ENCODE measurements around the gene KRTAP4-5. TPM values are rescaled to one million over a fixed set of nuclear protein-coding genes. Genes with fewer than 3 reads are reported as not detected.
"Not testable (repeated sequence)": the region's sequence is repeated elsewhere in the genome, so short reads cannot be mapped to it uniquely, and the experiment has no call there.

The KRTAP4-5 gene
- total and polyA plus RNA-seq, 9 donors = not detected

GRCh38 chr17:41127371-41127770, 22.3 kb downstream of the KRTAP4-5 start:
- intact Hi-C loops (cut with DNase I) = no loop called here
- WGBS, 3 donors = 21 to 54% (median 31%) methylated on average over 1 of the region's 1 CpG
- H3K9me3 ChIP-seq = no peaks in the 10 kb centered on the region
- no peak overlapping the region for H3K4me3 ChIP-seq
- H3K27me3 ChIP-seq = no peaks in the 10 kb centered on the region
- no peaks in the 10 kb centered on the region for H3K4me1 ChIP-seq (ENCODE audit: insufficient read depth)
- DNase-seq = no peak
- H3K36me3 ChIP-seq = no peaks in the 10 kb centered on the region
- TF ChIP-seq POLR2A (IDR thresholded peaks at IDR 0.05) (no peak), EP300 (IDR thresholded peaks at IDR 0.05) (no peak), CTCF (IDR thresholded peaks at IDR 0.05) (no peak)
- no peak overlapping the region for H3K27ac ChIP-seq

GRCh38 chr17:41126412-41126811, 23.2 kb downstream of the KRTAP4-5 start:
- no peaks in the 10 kb centered on the region for H3K27me3 ChIP-seq
- TF ChIP-seq EP300 (IDR thresholded peaks at IDR 0.05) (no peak), POLR2A (IDR thresholded peaks at IDR 0.05) (no peak), CTCF (IDR thresholded peaks at IDR 0.05) (no peak)
- H3K4me3 ChIP-seq = no peak overlapping the region
- intact Hi-C loops (cut with DNase I) = no loop called here
- no peaks in the 10 kb centered on the region for H3K4me1 ChIP-seq (ENCODE audit: insufficient read depth)
- DNase-seq = no peak
- H3K9me3 ChIP-seq = no peaks in the 10 kb centered on the region
- H3K36me3 ChIP-seq = no peaks in the 10 kb centered on the region
- WGBS, 3 donors = 89 to 91% (median 90%) methylated on average over 3 of the region's 3 CpGs
- H3K27ac ChIP-seq = no peak overlapping the region

GRCh38 chr17:41125064-41125463, 24.6 kb downstream of the KRTAP4-5 start:
- H3K36me3 ChIP-seq = no peaks in the 10 kb centered on the region
- no peak for TF ChIP-seq POLR2A (IDR thresholded peaks at IDR 0.05)
- no peak for TF ChIP-seq CTCF (IDR thresholded peaks at IDR 0.05)
- no peak for TF ChIP-seq EP300 (IDR thresholded peaks at IDR 0.05)
- DNase-seq = no peak
- H3K27ac ChIP-seq = no peak overlapping the region
- intact Hi-C loops (cut with DNase I) = no loop called here
- no peak overlapping the region for H3K4me3 ChIP-seq
- H3K9me3 ChIP-seq = no peaks in the 10 kb centered on the region
- H3K27me3 ChIP-seq = no peaks in the 10 kb centered on the region
- 71 to 100% (median 95%) methylated on average over 2 of the region's 2 CpGs for WGBS, 3 donors
- H3K4me1 ChIP-seq (ENCODE audit: insufficient read depth) = no peaks in the 10 kb centered on the region

GRCh38 chr17:41123991-41124371, 25.6 kb downstream of the KRTAP4-5 start, which contains the start of gene KRTAP4-12:
Gene KRTAP4-12 (minus strand): TSS chr17:41124182. CDS start chr17:41124122, 60 bp downstream.
- H3K27me3 ChIP-seq; intact Hi-C loops (cut with DNase I); H3K27ac ChIP-seq; DNase-seq; H3K36me3 ChIP-seq; H3K9me3 ChIP-seq; H3K4me3 ChIP-seq; H3K4me1 ChIP-seq (ENCODE audit: insufficient read depth): not testable (repeated sequence)
- 77 to 80% (median 78%) methylated on average over 3 of the region's 3 CpGs for WGBS, 3 donors

- H3K9me3 ChIP-seq; intact Hi-C loops (cut with DNase I); H3K36me3 ChIP-seq; H3K4me3 ChIP-seq; H3K4me1 ChIP-seq (ENCODE audit: insufficient read depth); H3K27me3 ChIP-seq; DNase-seq; H3K27ac ChIP-seq: not testable (repeated sequence)
- WGBS, 3 donors = 79 to 84% (median 79%) methylated on average over 12 of the region's 12 CpGs
These were observed 26.2 kb downstream of the KRTAP4-5 start for GRCh38 chr17:41123292-41123990.
